ENCODE data around the gene SFMBT2. TPM values are rescaled to one million over a fixed set of nuclear protein-coding genes. Genes with fewer than 3 reads are reported as not detected.
"Not testable (repeated sequence)": the region's sequence is repeated elsewhere in the genome, so short reads cannot be mapped to it uniquely, and the experiment has no call there.

The SFMBT2 gene
- total RNA-seq, 1 experiment from 2014 or later = 0.02 TPM

DNA sequence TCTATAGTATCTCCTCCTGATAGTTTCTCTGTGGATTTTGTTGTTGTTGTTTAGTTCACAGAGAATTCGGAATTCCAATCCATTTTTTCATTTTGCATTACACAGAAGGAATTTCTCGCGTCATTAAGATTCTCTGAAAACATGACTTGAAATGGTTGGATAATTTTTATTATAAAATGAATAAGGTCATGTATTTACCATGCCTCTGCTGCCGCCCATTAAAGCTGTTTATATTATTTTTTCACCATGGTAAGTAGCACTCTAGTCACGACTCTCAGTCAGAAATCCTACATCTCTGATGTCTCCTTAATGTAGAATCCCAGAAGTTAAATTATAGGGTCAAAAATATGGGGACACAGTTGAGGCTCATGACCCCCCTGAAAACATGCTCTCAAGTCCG is 19.1 kb downstream of the SFMBT2 start:
- Histone ChIP-seq H3K36me3 (ENCODE audit: control insufficient read depth in 1 of 2, insufficient read depth in 2 of 2, low read length in 2 of 2) (no peaks in the 10 kb centered on the region), H2AFZ (ENCODE audit: low read depth, low read length, poor library complexity, severe bottlenecking) (no peak overlapping the region), H3K9me3 (ENCODE audit: control insufficient read depth in 1 of 2, insufficient read depth in 1 of 2, low read depth in 1 of 2, low read length in 2 of 2) (no peaks in the 10 kb centered on the region), H3K27me3 (ENCODE audit: insufficient read depth, low read length) (peaks cover 8% of the 10 kb centered on the region), H3K4me1 (ENCODE audit: control insufficient read depth in 1 of 2, insufficient read depth in 2 of 2, low read length in 2 of 2) (no peaks in the 10 kb centered on the region), H3K79me2 (ENCODE audit: insufficient read depth, low read length) (no peaks in the 10 kb centered on the region), H4K20me1 (ENCODE audit: insufficient read depth) (no peaks in the 10 kb centered on the region), H3K4me3 (replicated peaks in 1 of 2; ENCODE audit: low read depth in 1 of 2, low read length in 2 of 2) (no peak overlapping the region), H3K4me2 (ENCODE audit: low read length) (no peak overlapping the region), H3K9me2 (ENCODE audit: insufficient read depth) (no peaks in the 10 kb centered on the region), H3K9ac (ENCODE audit: low read length) (no peak overlapping the region), H3K27ac (ENCODE audit: low read depth, low read length) (no peak overlapping the region)
- ChIA-PET POLR2A (no interaction called here), RAD21 (ENCODE audit: low non-redundant PET in 1 of 2, low total read pairs in 2 of 2, uncharacterized antibody in 2 of 2, unreplicated experiment in 2 of 2) (no interaction called here), CTCF (no interaction called here)
- no TSS peak for BruUV-seq (replicated peaks)
- no peak for TF ChIP-seq SIN3A (IDR thresholded peaks at IDR 0.05; ENCODE audit: low read depth)
- TF ChIP-seq EZH2 (IDR thresholded peaks at IDR 0.05) = no peak
- TF ChIP-seq POLR2A (IDR thresholded peaks at IDR 0.05; ENCODE audit: borderline replicate concordance, extremely low read depth, insufficient read depth, insufficient read length) = no peak
- TF ChIP-seq CTCF (IDR thresholded peaks at IDR 0.05 in 2 of 3, conservative IDR thresholded peaks at IDR 0.05 in 1 of 3; ENCODE audit: borderline replicate concordance in 1 of 3, insufficient read depth in 1 of 3, low read depth in 2 of 3, low read length in 2 of 3) = no peak
- no peak for TF ChIP-seq YY1 (IDR thresholded peaks at IDR 0.05; ENCODE audit: extremely low read depth, insufficient replicate concordance, low read depth, low read length)
- TF ChIP-seq EGR1 (IDR thresholded peaks at IDR 0.05; ENCODE audit: low read depth) = no peak
- no peak for TF ChIP-seq ATF3 (IDR thresholded peaks at IDR 0.05)
- TF ChIP-seq RAD21 (IDR thresholded peaks at IDR 0.05; ENCODE audit: low read depth) = no peak
- TF ChIP-seq POLR2AphosphoS5 (IDR thresholded peaks at IDR 0.05; ENCODE audit: low read depth, low read length) = no peak
- TF ChIP-seq SRF (IDR thresholded peaks at IDR 0.05; ENCODE audit: low read depth) = no peak
- TF ChIP-seq CBX3 (IDR thresholded peaks at IDR 0.05; ENCODE audit: low read depth) = no peak
- no peak for TF ChIP-seq REST (IDR thresholded peaks at IDR 0.05; ENCODE audit: low read depth)
- TF ChIP-seq CEBPB (IDR thresholded peaks at IDR 0.05; ENCODE audit: low read depth) = no peak
- TF ChIP-seq TCF7L2 (IDR thresholded peaks at IDR 0.05; ENCODE audit: borderline replicate concordance, extremely low read depth, insufficient read depth, insufficient read length) = no peak
- no peak for TF ChIP-seq EZH2phosphoT487 (IDR thresholded peaks at IDR 0.05; ENCODE audit: borderline replicate concordance)
- TF ChIP-seq JUND (IDR thresholded peaks at IDR 0.05) = no peak
- TF ChIP-seq SP1 (IDR thresholded peaks at IDR 0.05; ENCODE audit: low read depth) = no peak
- no peak for TF ChIP-seq ZNF274 (IDR thresholded peaks at IDR 0.05; ENCODE audit: low read depth, low read length)
- no peak for TF ChIP-seq MAX (IDR thresholded peaks at IDR 0.05)
- ATAC-seq = no peak
- no peak for DNase-seq (ENCODE audit: low read depth, low spot score)
- intact Hi-C loops (cut with micrococcal nuclease) = no loop called here

DNA sequence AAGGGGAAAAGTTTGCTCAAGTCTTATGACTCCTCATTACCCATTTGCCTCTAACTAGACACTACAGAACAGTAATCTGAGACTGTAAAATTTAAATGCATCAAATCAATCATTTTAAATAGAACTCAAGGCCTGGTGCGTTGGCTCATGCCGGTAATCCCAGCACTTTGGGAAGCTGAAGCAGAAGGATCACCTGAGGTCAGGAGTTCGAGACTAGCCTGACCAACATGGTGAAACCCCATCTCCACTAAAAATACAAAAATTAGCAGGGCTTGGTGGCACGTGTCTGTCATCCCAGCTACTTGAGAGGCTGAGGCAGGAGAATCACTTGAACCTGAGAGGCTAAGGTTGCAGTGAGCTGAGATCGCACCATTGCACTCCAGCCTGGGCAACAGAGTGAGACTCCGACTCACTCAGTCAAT is 20.1 kb downstream of the SFMBT2 start:
- H3K4me2 ChIP-seq (ENCODE audit: low read length); ATAC-seq; CTCF ChIA-PET; BruUV-seq (replicated peaks); H3K9me3 ChIP-seq (ENCODE audit: control insufficient read depth in 1 of 2, insufficient read depth in 1 of 2, low read depth in 1 of 2, low read length in 2 of 2); H3K4me1 ChIP-seq (ENCODE audit: control insufficient read depth in 1 of 2, insufficient read depth in 2 of 2, low read length in 2 of 2); H3K9ac ChIP-seq (ENCODE audit: low read length); H3K4me3 ChIP-seq (replicated peaks in 1 of 2; ENCODE audit: low read depth in 1 of 2, low read length in 2 of 2); POLR2A ChIA-PET; H3K36me3 ChIP-seq (ENCODE audit: control insufficient read depth in 1 of 2, insufficient read depth in 2 of 2, low read length in 2 of 2); H4K20me1 ChIP-seq (ENCODE audit: insufficient read depth); H3K9me2 ChIP-seq (ENCODE audit: insufficient read depth); H3K79me2 ChIP-seq (ENCODE audit: insufficient read depth, low read length); intact Hi-C loops (cut with micrococcal nuclease); H3K27ac ChIP-seq (ENCODE audit: low read depth, low read length); DNase-seq (ENCODE audit: low read depth, low spot score); RAD21 ChIA-PET (ENCODE audit: low non-redundant PET in 1 of 2, low total read pairs in 2 of 2, uncharacterized antibody in 2 of 2, unreplicated experiment in 2 of 2); H2AFZ ChIP-seq (ENCODE audit: low read depth, low read length, poor library complexity, severe bottlenecking): not testable (repeated sequence)
- peaks cover 10% of the 10 kb centered on the region for H3K27me3 ChIP-seq (ENCODE audit: insufficient read depth, low read length)

Measured in HCT116 (cell line).